Activated T-cell treated with anti-CD3 and anti-CD28 coated beads, Interleukin-2, amount 50 U/mL, for 48 hours (primary cell): ENCODE data around the gene ZNF107.
"Not testable (repeated sequence)": the region's sequence is repeated elsewhere in the genome, so short reads cannot be mapped to it uniquely, and the experiment has no call there.

Experiments used
- DNase-seq, 2 experiments: peaks; one replicate each; pipeline ENCODE4 v3.0.0-alpha.2; 2020

The ZNF107 gene

DNA sequence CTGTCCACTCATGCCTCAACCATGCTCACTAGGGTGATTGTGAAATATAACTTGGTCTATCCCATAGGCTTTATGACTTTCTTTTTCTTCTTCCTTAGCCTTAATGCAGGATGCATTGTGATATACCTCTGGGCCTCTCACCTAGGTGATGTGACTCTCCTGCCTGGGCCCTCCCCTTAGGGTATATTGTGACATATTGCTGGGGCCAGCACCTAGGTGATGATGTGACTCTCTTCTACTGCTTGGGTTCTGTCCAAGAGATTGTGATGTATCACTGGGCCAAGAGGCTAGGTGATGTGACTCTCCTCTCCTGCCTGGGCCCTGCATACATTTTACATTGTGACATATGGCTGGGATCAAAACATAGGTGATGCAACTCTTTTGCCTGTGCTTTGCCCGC is 14.7 kb upstream of the ZNF107 start:
- DNase-seq, result no peak

- DNase-seq, result no peak
Observed at GRCh38 chr7:64651632-64652165, 14.2 kb upstream of the ZNF107 start.

- DNase-seq, result no peak
Observed at GRCh38 chr7:64653721-64654401, 12.1 kb upstream of the ZNF107 start.

- no peak for DNase-seq
Observed at GRCh38 chr7:64654796-64655548, 11.0 kb upstream of the ZNF107 start.

DNA sequence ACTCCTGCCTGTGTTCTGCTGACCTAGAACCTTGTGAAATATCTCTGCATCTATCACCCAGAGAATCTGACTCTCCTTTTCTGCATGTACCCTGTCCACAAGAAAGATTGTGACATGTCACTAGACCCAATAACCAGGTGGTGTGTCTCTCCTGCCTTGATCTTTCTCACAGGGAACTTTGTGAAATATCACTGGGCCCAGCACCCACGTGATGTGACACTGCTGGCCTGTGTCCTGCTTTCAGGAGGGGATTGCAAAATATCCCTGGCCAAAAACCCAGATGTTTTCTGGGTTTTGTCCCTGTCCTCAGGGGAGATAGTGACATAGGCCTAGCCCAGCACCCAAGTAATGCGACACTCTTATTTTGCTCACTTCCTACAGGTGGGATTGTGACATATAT is 10.1 kb upstream of the ZNF107 start:
- DNase-seq, result no peak

DNA sequence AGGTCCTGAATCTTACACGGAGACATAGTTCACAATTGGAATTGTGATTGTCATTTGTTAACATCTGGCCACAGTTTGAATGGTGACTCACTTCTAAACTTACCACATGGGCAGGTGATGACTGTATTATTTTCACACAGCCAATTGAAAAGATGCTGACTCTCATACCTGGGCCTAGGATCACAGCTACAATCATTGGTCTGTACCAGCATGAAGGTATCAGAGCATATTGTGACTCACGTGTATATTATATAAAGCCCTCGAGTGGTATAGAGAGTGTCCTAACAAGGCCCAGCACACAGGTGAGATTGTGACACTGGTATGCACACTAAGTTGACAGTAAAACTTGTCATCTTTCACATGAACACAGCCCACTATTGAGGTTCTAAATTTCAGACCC is 9.4 kb upstream of the ZNF107 start:
- DNase-seq, result no peak

DNA sequence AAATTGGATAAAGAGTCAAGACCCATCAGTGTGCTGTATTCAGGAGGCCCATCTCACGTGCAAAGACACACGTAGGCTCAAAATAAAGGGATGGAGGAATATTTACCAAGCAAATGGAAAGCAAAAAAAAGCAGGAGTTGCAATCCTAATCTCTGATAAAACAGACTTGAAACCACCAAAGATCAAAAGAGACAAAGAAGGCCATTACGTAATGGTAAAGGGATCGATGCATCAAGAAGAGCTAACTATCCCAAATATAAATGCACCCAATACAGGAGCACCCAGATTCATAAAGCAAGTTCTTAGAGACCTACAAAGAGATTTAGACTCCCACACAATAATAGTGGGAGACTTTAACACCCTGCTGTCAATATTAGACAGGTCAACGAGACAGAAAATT is 3.8 kb upstream of the ZNF107 start:
- DNase-seq, result not testable (repeated sequence)

GRCh38 chr7:64666663-64667050 is 724 bp downstream of the ZNF107 start:
- DNase-seq, result no peak

DNA sequence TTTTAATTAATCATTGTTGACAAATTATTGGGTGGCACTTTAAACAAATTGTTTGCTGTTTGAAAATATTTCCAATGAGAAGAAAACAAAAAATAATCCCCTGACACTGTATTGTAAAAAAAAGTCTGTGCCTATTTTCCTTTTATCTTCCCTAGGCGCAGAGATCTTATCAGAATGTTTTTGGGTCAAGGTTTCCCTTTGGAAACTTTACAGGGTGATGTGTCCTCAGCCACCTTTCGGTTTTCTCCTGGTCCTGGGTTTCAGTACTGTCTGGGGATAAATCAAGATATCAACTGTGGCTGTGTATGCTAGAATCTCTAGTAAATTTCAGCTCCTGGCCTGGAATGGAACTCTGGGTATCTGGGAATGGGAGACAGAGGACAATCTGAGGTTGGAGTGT is 1.4 kb downstream of the ZNF107 start:
- DNase-seq, result no peak

GRCh38 chr7:64672414-64672813 is 6.5 kb downstream of the ZNF107 start:
- no peak for DNase-seq

GRCh38 chr7:64685091-64685490 is 19.2 kb downstream of the ZNF107 start:
- DNase-seq, result no peak

GRCh38 chr7:64685741-64686140 is 19.8 kb downstream of the ZNF107 start:
- no peak for DNase-seq

DNA sequence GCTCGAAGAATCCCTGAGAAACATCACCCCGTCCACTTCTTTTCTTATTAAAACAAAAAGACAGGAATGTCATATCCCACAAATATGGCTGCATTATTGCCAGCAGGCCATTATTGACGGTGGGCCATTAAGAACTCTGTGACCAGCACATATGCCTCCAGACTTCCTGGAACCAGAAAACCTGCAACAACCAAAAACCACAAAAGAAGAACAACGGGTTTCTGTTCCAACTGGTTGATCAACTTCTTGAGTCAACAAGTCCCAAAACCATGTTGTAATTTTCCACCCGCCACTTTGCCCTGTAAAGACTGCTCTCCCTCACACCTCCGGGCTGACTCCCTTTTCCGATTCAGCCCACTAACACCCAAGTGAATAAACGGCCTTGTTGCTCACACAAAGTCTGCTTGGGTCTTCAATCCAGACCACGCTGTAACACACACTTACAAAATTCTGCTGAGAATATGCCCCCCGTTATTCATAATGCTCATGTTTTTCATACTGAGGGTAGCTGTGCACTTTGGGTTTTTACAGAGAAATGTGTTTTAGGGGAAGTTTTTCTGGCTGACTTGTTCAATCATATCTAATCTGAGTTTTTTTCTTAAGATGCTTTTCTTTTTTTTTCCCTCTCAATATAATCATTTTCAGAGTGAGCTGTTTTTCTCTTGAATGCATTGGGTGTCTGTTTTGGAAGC is 20.7 kb downstream of the ZNF107 start:
- peak; percentile 33 to 48 for DNase-seq

- no peak for DNase-seq
Observed at GRCh38 chr7:64687249-64687648, 21.3 kb downstream of the ZNF107 start.

DNA sequence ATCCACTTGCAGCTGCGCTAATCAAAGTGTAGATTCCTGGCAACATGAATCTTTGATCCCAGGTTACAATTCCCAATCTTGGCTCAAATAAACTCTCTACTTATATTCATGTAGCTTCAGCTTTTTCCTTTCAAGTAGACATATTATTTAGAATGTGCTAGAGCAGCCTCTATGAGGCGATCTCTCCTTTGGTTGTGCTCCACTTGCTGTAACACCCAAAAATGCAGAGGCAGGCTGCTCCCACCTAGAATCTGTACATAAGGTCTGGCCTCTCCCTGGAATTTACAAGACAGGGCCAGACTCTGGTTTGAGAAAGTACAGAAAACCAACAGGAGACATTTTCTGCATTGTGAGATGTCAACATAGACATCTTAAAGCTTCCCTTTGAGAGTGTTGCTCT is 23.1 kb downstream of the ZNF107 start:
- no peak for DNase-seq

DNA sequence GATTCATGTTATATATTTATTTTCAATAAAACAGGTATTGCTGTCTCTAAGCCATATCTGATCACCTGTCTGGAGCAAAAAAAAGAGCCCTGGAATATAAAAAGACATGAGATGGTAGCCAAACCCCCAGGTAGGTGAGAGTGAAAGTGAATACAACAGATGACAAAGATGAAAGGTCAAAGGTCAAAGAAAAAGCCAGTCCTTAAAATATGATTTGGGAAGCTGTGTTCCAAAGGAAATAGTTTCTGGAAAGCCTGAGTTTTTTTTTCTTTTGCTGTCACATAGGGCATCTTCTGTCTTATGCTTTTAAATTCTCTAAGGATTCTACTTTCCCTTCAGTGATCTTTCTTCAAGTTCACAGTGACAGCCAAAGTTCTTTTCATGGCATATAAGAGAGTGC is 25.9 kb downstream of the ZNF107 start:
- no peak for DNase-seq

GRCh38 chr7:64697863-64698262 is 31.9 kb downstream of the ZNF107 start:
- DNase-seq, result not testable (repeated sequence)

DNA sequence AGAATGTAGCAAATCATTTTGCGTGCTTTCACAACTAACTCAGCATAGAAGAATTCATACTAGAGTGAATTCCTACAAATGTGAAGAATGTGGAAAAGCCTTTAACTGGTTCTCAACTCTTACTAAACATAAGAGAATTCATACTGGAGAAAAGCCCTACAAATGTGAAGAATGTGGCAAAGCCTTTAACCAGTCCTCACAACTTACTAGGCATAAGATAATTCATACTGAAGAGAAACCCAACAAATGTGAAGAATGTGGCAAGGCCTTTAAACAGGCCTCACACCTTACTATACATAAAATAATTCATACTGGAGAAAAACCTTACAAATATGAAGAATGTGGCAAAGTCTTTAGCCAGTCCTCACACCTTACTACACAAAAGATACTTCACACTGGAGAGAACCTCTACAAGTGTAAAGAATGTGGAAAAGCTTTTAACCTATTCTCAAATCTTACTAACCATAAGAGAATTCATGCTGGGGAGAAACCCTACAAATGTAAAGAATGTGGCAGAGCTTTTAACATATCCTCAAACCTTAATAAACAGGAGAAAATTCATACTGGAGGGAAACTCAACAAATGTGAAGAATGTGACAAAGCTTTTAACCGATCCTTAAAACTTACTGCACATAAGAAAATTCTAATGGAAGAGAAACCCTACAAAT is 40.8 kb downstream of the ZNF107 start:
- no peak for DNase-seq

DNA sequence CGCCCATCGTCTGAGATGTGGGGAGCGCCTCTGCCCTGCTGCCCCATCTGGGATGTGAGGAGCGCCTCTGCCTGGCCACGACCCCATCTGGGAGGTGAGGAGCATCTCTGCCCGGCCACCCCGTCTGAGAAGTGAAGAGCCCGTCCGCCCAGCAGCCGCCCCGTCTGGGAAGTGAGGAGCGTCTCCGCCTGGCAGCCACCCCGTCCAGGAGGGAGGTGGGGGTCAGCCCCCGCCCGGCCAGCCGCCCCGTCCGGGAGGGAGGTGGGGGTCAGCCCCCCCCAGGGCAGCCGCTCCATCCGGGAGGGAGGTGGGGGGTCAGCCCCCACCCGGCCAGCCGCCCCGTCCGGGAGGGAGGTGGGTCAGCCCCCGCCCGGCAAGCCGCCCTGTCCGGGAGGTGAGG is 52.0 kb downstream of the ZNF107 start:
- DNase-seq, result not testable (repeated sequence)

GRCh38 chr7:64729089-64729848 is 63.3 kb downstream of the ZNF107 start:
- no peak for DNase-seq

DNA sequence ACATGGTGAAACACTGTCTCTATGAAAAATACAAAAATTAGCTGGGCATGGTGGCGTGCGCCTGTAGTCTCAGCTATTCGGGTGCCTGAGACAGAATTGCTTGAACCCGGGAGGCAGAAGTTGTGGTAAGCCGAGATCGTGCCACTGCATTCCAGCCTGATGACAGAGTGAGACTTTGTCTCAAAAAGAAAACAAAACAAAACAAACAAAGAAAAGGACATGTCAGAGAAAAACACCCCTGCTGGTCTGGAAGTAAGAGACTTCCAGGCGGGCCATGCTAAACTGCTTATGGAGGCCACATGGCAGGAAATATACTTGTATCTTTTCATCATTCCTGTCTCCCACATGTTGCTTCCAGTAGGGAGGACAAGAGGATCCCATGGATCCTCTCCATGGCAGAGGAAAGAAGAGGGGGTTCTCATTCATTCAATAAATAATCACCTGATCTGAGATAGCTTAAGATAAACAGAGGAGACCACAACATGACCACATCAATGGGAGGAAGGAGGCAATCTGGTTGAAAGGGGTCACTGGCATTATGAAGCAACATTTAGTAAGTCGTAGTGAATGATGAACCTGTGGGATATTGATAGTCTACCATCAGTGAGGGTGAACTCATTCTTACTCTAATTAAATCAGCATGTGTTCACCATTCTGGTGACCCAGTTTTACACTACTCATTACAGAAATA is 67.8 kb downstream of the ZNF107 start:
- no peak for DNase-seq

DNA sequence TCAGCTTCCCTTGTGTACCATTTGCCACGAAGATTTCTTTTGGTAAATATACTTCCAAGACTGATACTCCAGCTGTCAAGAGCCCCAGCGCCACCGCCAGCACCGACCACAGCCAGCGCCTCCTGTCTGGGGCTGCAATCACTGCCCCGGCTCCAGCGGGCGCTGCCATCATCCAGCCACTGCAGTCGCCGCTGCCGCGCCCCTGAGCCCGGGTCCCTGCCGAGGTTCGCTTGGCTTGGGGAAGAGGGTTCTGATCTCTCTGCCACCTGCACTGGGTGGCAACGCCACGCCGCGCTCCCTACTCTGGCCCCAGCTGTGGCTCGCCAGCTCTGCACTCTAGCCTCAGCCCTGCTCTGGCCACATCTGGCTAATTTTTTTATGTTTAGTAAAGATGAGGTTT is 70.6 kb downstream of the ZNF107 start:
- DNase-seq, result no peak
